ENCODE results near the gene KCNQ2. TPM values are rescaled to one million over a fixed set of nuclear protein-coding genes. Genes with fewer than 3 reads are reported as not detected.

The KCNQ2 gene
- total RNA-seq, 4 donors from 2014 or later, result not detected

DNA sequence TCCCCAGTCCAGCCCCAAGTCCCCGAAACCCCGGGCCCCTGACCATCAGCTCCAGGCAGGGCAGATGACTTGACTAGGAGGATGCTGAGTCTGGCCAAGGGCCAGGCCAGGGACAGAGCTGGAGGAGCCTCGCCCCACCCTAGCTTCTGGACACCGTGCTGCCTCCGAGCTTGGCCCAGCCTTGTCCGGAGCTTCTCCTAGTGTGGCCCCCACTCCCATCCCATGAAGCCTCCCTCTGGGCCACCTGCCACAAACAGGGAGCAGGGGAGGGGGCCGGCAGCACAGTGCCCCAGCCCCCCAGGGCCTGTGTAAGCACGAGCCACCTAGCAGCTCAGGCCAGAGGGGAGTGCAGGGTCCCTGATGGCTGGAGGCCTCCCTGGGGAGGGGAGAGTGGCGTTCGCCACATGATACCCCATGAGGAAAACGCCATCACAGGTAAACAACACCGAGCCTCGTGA is 21.1 kb upstream of the KCNQ2 start:
- TF ChIP-seq, protein P1, sequence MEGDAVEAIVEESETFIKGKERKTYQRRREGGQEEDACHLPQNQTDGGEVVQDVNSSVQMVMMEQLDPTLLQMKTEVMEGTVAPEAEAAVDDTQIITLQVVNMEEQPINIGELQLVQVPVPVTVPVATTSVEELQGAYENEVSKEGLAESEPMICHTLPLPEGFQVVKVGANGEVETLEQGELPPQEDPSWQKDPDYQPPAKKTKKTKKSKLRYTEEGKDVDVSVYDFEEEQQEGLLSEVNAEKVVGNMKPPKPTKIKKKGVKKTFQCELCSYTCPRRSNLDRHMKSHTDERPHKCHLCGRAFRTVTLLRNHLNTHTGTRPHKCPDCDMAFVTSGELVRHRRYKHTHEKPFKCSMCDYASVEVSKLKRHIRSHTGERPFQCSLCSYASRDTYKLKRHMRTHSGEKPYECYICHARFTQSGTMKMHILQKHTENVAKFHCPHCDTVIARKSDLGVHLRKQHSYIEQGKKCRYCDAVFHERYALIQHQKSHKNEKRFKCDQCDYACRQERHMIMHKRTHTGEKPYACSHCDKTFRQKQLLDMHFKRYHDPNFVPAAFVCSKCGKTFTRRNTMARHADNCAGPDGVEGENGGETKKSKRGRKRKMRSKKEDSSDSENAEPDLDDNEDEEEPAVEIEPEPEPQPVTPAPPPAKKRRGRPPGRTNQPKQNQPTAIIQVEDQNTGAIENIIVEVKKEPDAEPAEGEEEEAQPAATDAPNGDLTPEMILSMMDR (IDR thresholded peaks at IDR 0.05), result no peak
- no peak for ATAC-seq (ENCODE audit: low FRiP score)

DNA sequence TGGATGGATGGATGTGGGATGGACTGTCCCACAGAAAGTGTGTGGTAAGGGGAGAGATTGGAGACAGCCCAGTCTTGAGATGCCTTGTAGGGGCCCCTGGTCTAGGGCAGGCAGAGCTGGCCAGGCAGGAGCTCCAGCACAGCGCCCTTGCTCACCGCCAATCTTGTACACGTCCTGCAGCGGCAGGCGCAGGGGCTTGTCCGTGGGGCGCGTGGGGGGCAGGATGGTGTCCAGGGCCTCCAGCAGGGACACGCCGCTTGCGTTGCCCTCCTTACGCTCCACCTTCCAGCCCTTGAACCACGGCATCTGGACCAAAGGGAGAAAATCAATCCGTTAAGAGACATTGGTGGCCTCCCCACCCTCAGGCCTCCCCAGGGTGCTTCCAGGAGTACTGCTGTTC is 20.5 kb upstream of the KCNQ2 start:
- DNase-seq (ENCODE audit: low spot score), result no peak
- ATAC-seq (ENCODE audit: low FRiP score), result no peak
- TF ChIP-seq, protein P1 (IDR thresholded peaks at IDR 0.05), result no peak

More for the DNA sequence above, 21.1 kb upstream of the KCNQ2 start:
- no peak for DNase-seq (ENCODE audit: low spot score)

DNA sequence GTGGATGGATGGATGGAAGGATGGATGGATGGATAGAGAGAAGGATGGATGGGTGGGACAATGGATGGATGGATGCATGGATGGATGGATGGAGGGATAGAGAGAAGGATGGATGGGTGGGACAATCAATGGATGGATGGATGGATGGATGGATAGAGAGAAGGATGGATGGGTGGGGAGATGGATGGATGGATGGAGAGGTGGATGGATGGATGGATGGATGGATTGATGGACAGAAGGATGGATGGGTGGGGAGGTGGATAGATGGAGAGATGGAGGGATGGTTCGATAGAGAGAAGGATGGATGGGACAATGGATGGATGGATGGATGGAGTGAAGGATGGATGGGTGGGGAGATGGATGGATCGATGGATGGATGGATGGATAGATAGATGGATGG is 20.1 kb upstream of the KCNQ2 start:
- no peak for ATAC-seq (ENCODE audit: low FRiP score)
- no peak for DNase-seq (ENCODE audit: low spot score)
- TF ChIP-seq, protein P1 (IDR thresholded peaks at IDR 0.05), result no peak

DNA sequence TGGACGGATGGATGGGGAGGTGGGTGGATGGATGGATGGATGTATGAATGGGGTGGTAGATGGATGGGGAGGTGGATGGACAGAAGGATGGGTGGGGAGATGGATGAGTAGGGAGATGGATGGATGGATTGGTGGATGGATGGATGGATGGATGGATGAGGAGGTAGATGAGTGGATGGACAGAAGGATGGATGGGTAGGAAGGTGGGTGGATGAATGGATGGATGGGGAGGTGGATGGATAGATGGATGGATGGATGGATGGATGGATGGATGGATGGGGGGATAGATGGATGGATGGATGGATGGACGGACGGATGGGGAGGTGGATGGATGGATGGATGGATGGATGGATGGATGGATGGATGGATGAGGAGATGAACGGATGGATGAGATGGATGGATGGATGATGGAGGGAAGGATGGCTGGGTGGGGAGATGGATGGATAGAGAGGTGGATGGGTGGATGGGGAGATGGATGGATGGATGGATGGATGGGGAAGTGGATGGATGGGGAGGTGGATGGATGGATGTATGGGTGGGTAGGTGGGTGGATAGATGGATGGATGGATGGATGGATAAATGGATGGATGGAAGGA is 19.3 kb upstream of the KCNQ2 start:
- no peak for ATAC-seq (ENCODE audit: low FRiP score)
- TF ChIP-seq, protein P1 (IDR thresholded peaks at IDR 0.05), result no peak
- no peak for DNase-seq (ENCODE audit: low spot score)

DNA sequence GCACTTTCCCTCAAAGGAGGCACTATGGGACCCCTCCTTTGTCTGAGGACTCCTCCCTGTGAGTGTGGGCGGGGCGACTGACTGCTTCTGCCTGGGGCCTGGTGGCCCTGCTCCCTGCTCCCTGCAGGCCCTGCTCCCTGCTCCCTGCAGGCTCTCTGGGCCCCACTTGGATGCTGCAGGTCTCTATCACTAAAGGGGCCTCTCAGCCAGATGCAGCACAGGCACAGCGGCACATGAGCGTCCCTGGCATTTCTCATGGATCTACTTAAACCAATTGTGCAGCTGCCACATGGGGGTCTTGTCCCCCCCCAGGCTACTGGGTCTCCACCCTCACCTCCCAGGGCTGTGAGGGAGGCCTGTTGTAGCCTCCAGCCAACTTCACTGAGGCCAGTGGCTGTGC is 18.6 kb upstream of the KCNQ2 start:
- DNase-seq (ENCODE audit: low spot score) (no peak), ATAC-seq (ENCODE audit: low FRiP score) (no peak)
- TF ChIP-seq, protein P1 (IDR thresholded peaks at IDR 0.05), result no peak

DNA sequence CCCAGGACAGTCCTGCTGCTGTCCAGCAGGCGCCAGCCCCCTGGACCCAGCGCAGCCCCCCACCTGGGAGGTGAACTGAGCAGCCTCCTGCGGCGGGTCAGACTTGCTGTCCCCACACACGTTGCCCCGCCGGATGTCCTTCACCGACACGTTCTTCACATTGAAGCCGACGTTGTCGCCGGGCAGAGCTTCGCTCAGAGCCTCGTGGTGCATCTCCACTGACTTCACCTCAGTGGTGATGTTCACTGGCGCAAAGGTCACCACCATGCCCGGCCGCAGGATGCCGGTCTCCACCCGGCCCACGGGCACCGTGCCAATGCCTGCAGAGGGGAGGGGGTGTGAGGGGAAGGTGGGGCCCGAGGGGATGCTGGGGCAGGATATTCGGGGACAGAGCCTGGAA is 18.0 kb upstream of the KCNQ2 start:
- no peak for ATAC-seq (ENCODE audit: low FRiP score)
- no peak for DNase-seq (ENCODE audit: low spot score)
- TF ChIP-seq, protein P1 (IDR thresholded peaks at IDR 0.05), result no peak
